Transverse colon (tissue), 3 donors: ENCODE results near the gene CASP2.
A peak's percentile ranks its signal among the peaks of the same experiment; 100 is the strongest.

Experiments used
- POLR2A ChIP-seq: fragments of 450-650 bp; IDR thresholded peaks from one replicate; pipeline ENCODE4 v1.6.1; 2016; ENCODE audit warnings: antibody characterized with exemption, mild to moderate bottlenecking, moderate library complexity
- TF ChIP-seq, protein P1 (sequence below), 5 experiments: fragments of 200-600 bp in 3 of 5; fragments of 450-650 bp in 2 of 5; sonication (generic) in 3 of 5; IDR thresholded peaks; 1 replicate in 2 of 5; 2 replicates in 3 of 5; pipeline ENCODE4 v1.5.1; 2016 to 2017; ENCODE audit warnings: antibody characterized with exemption in 5 of 5, inconsistent platforms in 3 of 5, mild to moderate bottlenecking in 2 of 5, moderate library complexity in 1 of 5

DNA sequence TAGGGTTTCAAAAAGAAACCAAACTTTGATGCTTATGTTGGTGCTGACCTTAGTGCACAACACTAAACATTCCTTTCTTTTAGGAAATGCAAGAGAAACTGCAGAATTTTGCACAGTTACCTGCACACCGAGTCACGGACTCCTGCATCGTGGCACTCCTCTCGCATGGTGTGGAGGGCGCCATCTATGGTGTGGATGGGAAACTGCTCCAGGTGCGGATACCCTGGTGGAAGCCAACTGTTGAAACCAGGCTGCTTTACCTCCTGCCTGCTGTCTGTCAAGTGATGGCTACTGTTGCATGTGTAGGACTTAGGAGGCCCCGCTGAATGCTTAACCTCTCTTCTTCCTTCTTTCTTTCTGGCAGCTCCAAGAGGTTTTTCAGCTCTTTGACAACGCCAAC lies 11.7 kb downstream of the CASP2 start:
- TF ChIP-seq, protein P1, sequence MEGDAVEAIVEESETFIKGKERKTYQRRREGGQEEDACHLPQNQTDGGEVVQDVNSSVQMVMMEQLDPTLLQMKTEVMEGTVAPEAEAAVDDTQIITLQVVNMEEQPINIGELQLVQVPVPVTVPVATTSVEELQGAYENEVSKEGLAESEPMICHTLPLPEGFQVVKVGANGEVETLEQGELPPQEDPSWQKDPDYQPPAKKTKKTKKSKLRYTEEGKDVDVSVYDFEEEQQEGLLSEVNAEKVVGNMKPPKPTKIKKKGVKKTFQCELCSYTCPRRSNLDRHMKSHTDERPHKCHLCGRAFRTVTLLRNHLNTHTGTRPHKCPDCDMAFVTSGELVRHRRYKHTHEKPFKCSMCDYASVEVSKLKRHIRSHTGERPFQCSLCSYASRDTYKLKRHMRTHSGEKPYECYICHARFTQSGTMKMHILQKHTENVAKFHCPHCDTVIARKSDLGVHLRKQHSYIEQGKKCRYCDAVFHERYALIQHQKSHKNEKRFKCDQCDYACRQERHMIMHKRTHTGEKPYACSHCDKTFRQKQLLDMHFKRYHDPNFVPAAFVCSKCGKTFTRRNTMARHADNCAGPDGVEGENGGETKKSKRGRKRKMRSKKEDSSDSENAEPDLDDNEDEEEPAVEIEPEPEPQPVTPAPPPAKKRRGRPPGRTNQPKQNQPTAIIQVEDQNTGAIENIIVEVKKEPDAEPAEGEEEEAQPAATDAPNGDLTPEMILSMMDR (IDR thresholded peaks at IDR 0.05) = peak; percentile 51 to 68 (median 59)
- TF ChIP-seq POLR2A = no peak
